GM23338 (cell line): ENCODE data around the gene ANOS1. TPM values are rescaled to one million over a fixed set of nuclear protein-coding genes. Genes with fewer than 3 reads are reported as not detected.
A peak's percentile ranks its signal among the peaks of the same experiment; 100 is the strongest.

ENCODE experiments used
- ATAC-seq: fragments of 200-7000 bp; cut with Tn5 transposase; 3 replicates; pipeline ENCODE4 v1.9.1; 2020
- DNase-seq: peaks from one replicate; pipeline ENCODE4 v3.0.0-alpha.2; 2015; ENCODE audit warnings: low spot score
- H2AFZ ChIP-seq: fragments of 200-600 bp; sonication (generic); 2 replicates; pipeline ENCODE4 v1.8.0; 2016; ENCODE audit warnings: antibody characterized with exemption, mild to moderate bottlenecking, moderate library complexity
- H3F3A ChIP-seq: fragments of 200-600 bp; sonication (generic); replicated peaks from 2 replicates; pipeline ENCODE4 v1.8.0; 2017; ENCODE audit warnings: antibody characterized with exemption, mixed run types, low read depth
- H3K27ac ChIP-seq: fragments of 200-600 bp; sonication (generic); 2 replicates; pipeline ENCODE4 v1.6.1; 2016; ENCODE audit warnings: low read depth
- H3K27me3 ChIP-seq: fragments of 200-600 bp; sonication (generic); 2 replicates; pipeline ENCODE4 v1.8.0; 2016; ENCODE audit warnings: mild to moderate bottlenecking, mixed run types, moderate library complexity; ENCODE audit not compliant: insufficient read depth
- H3K36me3 ChIP-seq: fragments of 200-600 bp; sonication (generic); 2 replicates; pipeline ENCODE4 v1.8.0; 2016; ENCODE audit warnings: mild to moderate bottlenecking; ENCODE audit not compliant: insufficient read depth
- H3K4me1 ChIP-seq: fragments of 200-600 bp; sonication (generic); 2 replicates; pipeline ENCODE4 v1.8.0; 2016; ENCODE audit warnings: mild to moderate bottlenecking, moderate library complexity; ENCODE audit not compliant: insufficient read depth
- H3K4me2 ChIP-seq: fragments of 200-600 bp; sonication (generic); 2 replicates; pipeline ENCODE4 v1.7.1; 2017; ENCODE audit warnings: mixed run types
- H3K4me3 ChIP-seq: fragments of 200-600 bp; sonication (generic); 2 replicates; pipeline ENCODE4 v1.6.1; 2016; ENCODE audit warnings: mixed run types
- H3K79me2 ChIP-seq: fragments of 200-600 bp; sonication (generic); replicated peaks from 2 replicates; pipeline ENCODE4 v1.8.0; 2017; ENCODE audit warnings: mild to moderate bottlenecking; ENCODE audit not compliant: insufficient read depth
- H3K9me2 ChIP-seq: fragments of 200-600 bp; sonication (generic); 2 replicates; pipeline ENCODE4 v1.8.0; 2017; ENCODE audit not compliant: insufficient read depth
- H4K20me1 ChIP-seq: fragments of 200-600 bp; sonication (generic); replicated peaks from 2 replicates; pipeline ENCODE4 v1.8.0; 2017; ENCODE audit warnings: mild to moderate bottlenecking; ENCODE audit not compliant: insufficient read depth
- H3K27ac Mint-ChIP-seq: 2 replicates; pipeline ENCODE4 v1.8.0; 2020; ENCODE audit warnings: inconsistent platforms, mild to moderate bottlenecking, moderate library complexity, mixed read lengths
- H3K27me3 Mint-ChIP-seq: 3 replicates; pipeline ENCODE4 v1.8.0; 2022; ENCODE audit warnings: low read depth, mild to moderate bottlenecking, moderate library complexity, mixed read lengths, inconsistent platforms; ENCODE audit not compliant: insufficient read depth, poor library complexity
- H3K36me3 Mint-ChIP-seq: 3 replicates; pipeline ENCODE4 v1.8.0; 2021; ENCODE audit warnings: low read depth, mild to moderate bottlenecking, inconsistent platforms, moderate library complexity, mixed read lengths
- H3K4me1 Mint-ChIP-seq: 3 replicates; pipeline ENCODE4 v1.8.0; 2020; ENCODE audit warnings: mild to moderate bottlenecking, inconsistent platforms, mixed read lengths
- H3K4me3 Mint-ChIP-seq: 3 replicates; pipeline ENCODE4 v1.8.0; 2021; ENCODE audit warnings: moderate library complexity, mild to moderate bottlenecking, inconsistent platforms, mixed read lengths
- H3K9me3 Mint-ChIP-seq: 3 replicates; pipeline ENCODE4 v1.8.0; 2020; ENCODE audit warnings: moderate library complexity, mild to moderate bottlenecking, inconsistent platforms, mixed read lengths
- CREB1 ChIP-seq: fragments of 250-450 bp; sonication (Bioruptor Pico); IDR thresholded peaks from 2 replicates; pipeline ENCODE4 v1.5.0; 2020; ENCODE audit warnings: low read depth, mild to moderate bottlenecking, moderate library complexity
- ETS1 ChIP-seq: IDR thresholded peaks from 2 replicates; pipeline ENCODE4 v1.6.1; 2016; ENCODE audit warnings: antibody characterized with exemption
- EZH2 ChIP-seq: fragments of 200-600 bp; sonication (generic); IDR thresholded peaks from one replicate; pipeline ENCODE4 v1.8.0; 2017; ENCODE audit warnings: antibody characterized with exemption, mild to moderate bottlenecking, low read depth; ENCODE audit not compliant: unreplicated experiment
- EZH2phosphoT487 ChIP-seq: fragments of 200-600 bp; sonication (generic); IDR thresholded peaks from one replicate; pipeline ENCODE4 v1.8.1; 2018; ENCODE audit warnings: antibody characterized with exemption; ENCODE audit not compliant: unreplicated experiment
- JUNB ChIP-seq: IDR thresholded peaks from one replicate; pipeline ENCODE4 v1.6.1; 2016; ENCODE audit warnings: antibody characterized with exemption; ENCODE audit not compliant: unreplicated experiment
- NANOG ChIP-seq: IDR thresholded peaks from 2 replicates; pipeline ENCODE4 v1.6.1; 2016; ENCODE audit warnings: antibody characterized with exemption, borderline replicate concordance
- POLR2AphosphoS5 ChIP-seq: IDR thresholded peaks from 2 replicates; pipeline ENCODE4 v1.6.1; 2016; ENCODE audit warnings: antibody characterized with exemption, low read depth
- STAT1 ChIP-seq: IDR thresholded peaks from one replicate; pipeline ENCODE4 v1.6.1; 2016; ENCODE audit warnings: antibody characterized with exemption; ENCODE audit not compliant: unreplicated experiment
- ZNF114 ChIP-seq: fragments of 250-450 bp; sonication (Bioruptor Pico); IDR thresholded peaks from 2 replicates; pipeline ENCODE4 v1.5.0; 2020; ENCODE audit warnings: mild to moderate bottlenecking, moderate library complexity
- ZNF331 ChIP-seq: fragments of 250-450 bp; sonication (Bioruptor Pico); IDR thresholded peaks from 2 replicates; pipeline ENCODE4 v1.5.0; 2020; ENCODE audit warnings: low read depth, mild to moderate bottlenecking, moderate library complexity
- ZNF462 ChIP-seq: fragments of 250-450 bp; sonication (Bioruptor Pico); IDR thresholded peaks from 2 replicates; pipeline ENCODE4 v1.5.0; 2020; ENCODE audit warnings: mild to moderate bottlenecking, moderate library complexity
- polyA plus RNA-seq: library from polyadenylated mRNA; unstranded; fragments of >200 nt; fragmentation: Nextera tagmentation; extraction: Ambion mirVana; gene quantifications from 2 replicates; pipeline ENCODE4 v1.2.1, GENCODE V29; 2016
- total RNA-seq: library from RNA; depleted of rRNA; stranded (reverse); fragments of >200 nt; shearing (Covaris generic); gene quantifications from 2 replicates; pipeline ENCODE4 v1.2.3, GENCODE V29; 2014
- TF ChIP-seq, protein P1 (sequence below): IDR thresholded peaks from one replicate; pipeline ENCODE4 v1.6.1; 2018; ENCODE audit warnings: antibody characterized with exemption; ENCODE audit not compliant: unreplicated experiment

ANOS1 gene
- total and polyA plus RNA-seq, 2 experiments from 2014 or later, result 21.8 to 68.5 TPM

GRCh38 chrX:8704184-8704583 is 27.8 kb downstream of the ANOS1 start:
- H3K27ac Mint-ChIP-seq, result peak overlapping the region; percentile 74; the same call in 1 of the 2 replicates
- peaks cover 45% of the 10 kb centered on the region; the same call in 2 of the 3 replicates for H3K36me3 Mint-ChIP-seq

More at GRCh38 chrX:8704184-8704583, 27.8 kb downstream of the ANOS1 start:
- Histone ChIP-seq H3K27ac (no peak overlapping the region), H3K4me3 (no peak overlapping the region), H3K27me3 (no peaks in the 10 kb centered on the region), H3K4me2 (peak overlapping the region; percentile 41; the same call in 1 of the 2 replicates), H3K36me3 (no peaks in the 10 kb centered on the region), H2AFZ (no peak overlapping the region), H3K79me2 (peaks cover 100% of the 10 kb centered on the region), H3K4me1 (peaks cover 29% of the 10 kb centered on the region), H4K20me1 (no peaks in the 10 kb centered on the region), H3K9me2 (no peaks in the 10 kb centered on the region), H3F3A (no peaks in the 10 kb centered on the region)
- Mint-ChIP-seq H3K4me1 (peaks cover 57% of the 10 kb centered on the region), H3K9me3 (peaks cover 3% of the 10 kb centered on the region; the same call in 2 of the 3 replicates), H3K4me3 (no peak overlapping the region), H3K27me3 (peaks cover 4% of the 10 kb centered on the region)
- TF ChIP-seq ZNF462 (no peak), ZNF114 (CRISPR knock-in tag) (no peak), EZH2phosphoT487 (no peak), NANOG (no peak), CREB1 (CRISPR knock-in tag) (no peak), POLR2AphosphoS5 (no peak), JUNB (no peak), ZNF331 (CRISPR knock-in tag) (no peak), ETS1 (no peak), EZH2 (no peak), STAT1 (no peak)
- TF ChIP-seq, protein P1, sequence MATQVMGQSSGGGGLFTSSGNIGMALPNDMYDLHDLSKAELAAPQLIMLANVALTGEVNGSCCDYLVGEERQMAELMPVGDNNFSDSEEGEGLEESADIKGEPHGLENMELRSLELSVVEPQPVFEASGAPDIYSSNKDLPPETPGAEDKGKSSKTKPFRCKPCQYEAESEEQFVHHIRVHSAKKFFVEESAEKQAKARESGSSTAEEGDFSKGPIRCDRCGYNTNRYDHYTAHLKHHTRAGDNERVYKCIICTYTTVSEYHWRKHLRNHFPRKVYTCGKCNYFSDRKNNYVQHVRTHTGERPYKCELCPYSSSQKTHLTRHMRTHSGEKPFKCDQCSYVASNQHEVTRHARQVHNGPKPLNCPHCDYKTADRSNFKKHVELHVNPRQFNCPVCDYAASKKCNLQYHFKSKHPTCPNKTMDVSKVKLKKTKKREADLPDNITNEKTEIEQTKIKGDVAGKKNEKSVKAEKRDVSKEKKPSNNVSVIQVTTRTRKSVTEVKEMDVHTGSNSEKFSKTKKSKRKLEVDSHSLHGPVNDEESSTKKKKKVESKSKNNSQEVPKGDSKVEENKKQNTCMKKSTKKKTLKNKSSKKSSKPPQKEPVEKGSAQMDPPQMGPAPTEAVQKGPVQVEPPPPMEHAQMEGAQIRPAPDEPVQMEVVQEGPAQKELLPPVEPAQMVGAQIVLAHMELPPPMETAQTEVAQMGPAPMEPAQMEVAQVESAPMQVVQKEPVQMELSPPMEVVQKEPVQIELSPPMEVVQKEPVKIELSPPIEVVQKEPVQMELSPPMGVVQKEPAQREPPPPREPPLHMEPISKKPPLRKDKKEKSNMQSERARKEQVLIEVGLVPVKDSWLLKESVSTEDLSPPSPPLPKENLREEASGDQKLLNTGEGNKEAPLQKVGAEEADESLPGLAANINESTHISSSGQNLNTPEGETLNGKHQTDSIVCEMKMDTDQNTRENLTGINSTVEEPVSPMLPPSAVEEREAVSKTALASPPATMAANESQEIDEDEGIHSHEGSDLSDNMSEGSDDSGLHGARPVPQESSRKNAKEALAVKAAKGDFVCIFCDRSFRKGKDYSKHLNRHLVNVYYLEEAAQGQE, result no peak
- no peak for DNase-seq
- peak; percentile 67 for ATAC-seq
